ENCODE results near the gene CST3. TPM values are rescaled to one million over a fixed set of nuclear protein-coding genes. Genes with fewer than 3 reads are reported as not detected.

CST3 gene
- total RNA-seq, 1 donor from 2014 or later = 727 TPM

DNA sequence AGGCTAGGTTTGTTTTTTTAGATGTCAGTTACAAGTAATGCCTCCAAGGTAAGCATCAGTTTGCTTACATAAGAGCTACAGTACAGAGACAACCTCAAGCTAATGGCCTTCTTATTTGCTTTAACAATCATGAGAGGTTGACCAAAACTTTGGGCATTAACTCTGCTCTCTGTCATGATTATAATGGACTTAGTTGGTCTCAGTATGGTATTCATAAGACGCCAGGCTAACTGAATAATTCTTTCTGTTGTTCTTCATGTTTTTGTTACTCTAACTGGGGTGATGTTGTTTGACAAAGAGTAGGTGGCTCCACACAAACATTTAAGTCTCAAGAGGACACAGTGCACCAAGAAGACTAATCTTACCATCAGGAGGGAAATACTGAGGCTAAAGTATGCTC is 41.8 kb downstream of the CST3 start:
- intact Hi-C loops (cut with DNase I) = no loop called here
- ATAC-seq = no peak
- TF ChIP-seq, protein P1, sequence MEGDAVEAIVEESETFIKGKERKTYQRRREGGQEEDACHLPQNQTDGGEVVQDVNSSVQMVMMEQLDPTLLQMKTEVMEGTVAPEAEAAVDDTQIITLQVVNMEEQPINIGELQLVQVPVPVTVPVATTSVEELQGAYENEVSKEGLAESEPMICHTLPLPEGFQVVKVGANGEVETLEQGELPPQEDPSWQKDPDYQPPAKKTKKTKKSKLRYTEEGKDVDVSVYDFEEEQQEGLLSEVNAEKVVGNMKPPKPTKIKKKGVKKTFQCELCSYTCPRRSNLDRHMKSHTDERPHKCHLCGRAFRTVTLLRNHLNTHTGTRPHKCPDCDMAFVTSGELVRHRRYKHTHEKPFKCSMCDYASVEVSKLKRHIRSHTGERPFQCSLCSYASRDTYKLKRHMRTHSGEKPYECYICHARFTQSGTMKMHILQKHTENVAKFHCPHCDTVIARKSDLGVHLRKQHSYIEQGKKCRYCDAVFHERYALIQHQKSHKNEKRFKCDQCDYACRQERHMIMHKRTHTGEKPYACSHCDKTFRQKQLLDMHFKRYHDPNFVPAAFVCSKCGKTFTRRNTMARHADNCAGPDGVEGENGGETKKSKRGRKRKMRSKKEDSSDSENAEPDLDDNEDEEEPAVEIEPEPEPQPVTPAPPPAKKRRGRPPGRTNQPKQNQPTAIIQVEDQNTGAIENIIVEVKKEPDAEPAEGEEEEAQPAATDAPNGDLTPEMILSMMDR (IDR thresholded peaks at IDR 0.05) = no peak
- DNase-seq = no peak
- H3K27ac ChIP-seq = no peak overlapping the region
- no peaks in the 10 kb centered on the region for H3K36me3 ChIP-seq
- no peaks in the 10 kb centered on the region for H3K27me3 ChIP-seq (ENCODE audit: low read depth)
- no peaks in the 10 kb centered on the region for H3K9me3 ChIP-seq
- no peaks in the 10 kb centered on the region for H3K4me1 ChIP-seq
- H3K4me3 ChIP-seq = no peak overlapping the region

DNA sequence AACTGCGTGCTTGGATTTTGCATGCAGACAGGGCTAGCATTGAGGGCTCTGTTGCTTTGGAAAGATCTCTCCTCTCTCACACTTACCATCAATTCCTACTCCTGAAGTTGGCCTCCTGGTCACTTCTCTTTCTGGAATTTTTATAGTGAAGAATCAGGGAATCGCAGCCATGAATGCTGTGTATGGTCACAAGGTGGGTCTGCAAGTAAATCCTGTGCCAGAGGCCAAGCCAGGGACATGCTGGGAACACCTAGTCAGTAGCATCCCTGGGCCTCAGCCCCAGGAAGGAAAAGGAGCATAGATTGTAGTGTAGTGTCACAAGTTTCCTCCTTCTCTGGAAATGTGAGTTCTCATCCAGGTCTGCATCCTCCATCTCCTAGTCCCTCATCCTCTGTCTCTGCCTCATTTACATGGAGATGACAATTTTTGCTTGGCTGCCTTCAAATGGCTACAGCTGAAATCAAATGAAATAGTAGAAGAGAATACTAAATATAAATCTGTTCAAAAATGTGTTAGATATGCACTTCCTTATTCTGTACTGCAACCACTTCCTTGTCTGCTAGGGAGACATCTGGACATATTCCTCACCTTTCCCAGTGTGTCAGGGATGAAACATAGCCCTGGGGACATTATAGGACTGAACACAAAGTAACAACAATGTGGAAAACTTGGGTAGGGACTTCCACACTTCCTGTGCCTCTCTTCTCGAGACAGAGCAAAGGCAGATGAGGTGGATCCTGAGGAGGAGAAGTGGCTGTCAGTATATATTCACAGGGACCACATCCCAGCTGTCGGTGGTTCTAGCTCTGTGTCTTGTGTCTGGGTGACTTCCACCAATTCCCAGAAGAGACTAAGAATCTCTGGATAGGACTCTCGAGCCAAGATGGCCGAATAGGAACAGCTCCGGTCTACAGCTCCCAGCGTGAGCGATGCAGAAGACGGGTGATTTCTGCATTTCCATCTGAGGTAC is 49.0 kb downstream of the CST3 start:
- intact Hi-C loops (cut with DNase I) = no loop called here
- Histone ChIP-seq H3K9me3 (no peaks in the 10 kb centered on the region), H3K27ac (no peak overlapping the region), H3K36me3 (no peaks in the 10 kb centered on the region), H3K27me3 (ENCODE audit: low read depth) (no peaks in the 10 kb centered on the region), H3K4me3 (no peak overlapping the region), H3K4me1 (no peaks in the 10 kb centered on the region)
- TF ChIP-seq, protein P1 (IDR thresholded peaks at IDR 0.05) = no peak
- no peak for ATAC-seq
- no peak for DNase-seq

GRCh38 chr20:23587631-23588030 is 50.1 kb downstream of the CST3 start:
- TF ChIP-seq, protein P1 (IDR thresholded peaks at IDR 0.05) = no peak
- H3K4me1 ChIP-seq = no peaks in the 10 kb centered on the region
- no peaks in the 10 kb centered on the region for H3K9me3 ChIP-seq
- intact Hi-C loops (cut with DNase I) = no loop called here
- DNase-seq = no peak
- H3K27me3 ChIP-seq (ENCODE audit: low read depth) = no peaks in the 10 kb centered on the region
- ATAC-seq = no peak
- no peaks in the 10 kb centered on the region for H3K36me3 ChIP-seq
- no peak overlapping the region for H3K4me3 ChIP-seq
- no peak overlapping the region for H3K27ac ChIP-seq

DNA sequence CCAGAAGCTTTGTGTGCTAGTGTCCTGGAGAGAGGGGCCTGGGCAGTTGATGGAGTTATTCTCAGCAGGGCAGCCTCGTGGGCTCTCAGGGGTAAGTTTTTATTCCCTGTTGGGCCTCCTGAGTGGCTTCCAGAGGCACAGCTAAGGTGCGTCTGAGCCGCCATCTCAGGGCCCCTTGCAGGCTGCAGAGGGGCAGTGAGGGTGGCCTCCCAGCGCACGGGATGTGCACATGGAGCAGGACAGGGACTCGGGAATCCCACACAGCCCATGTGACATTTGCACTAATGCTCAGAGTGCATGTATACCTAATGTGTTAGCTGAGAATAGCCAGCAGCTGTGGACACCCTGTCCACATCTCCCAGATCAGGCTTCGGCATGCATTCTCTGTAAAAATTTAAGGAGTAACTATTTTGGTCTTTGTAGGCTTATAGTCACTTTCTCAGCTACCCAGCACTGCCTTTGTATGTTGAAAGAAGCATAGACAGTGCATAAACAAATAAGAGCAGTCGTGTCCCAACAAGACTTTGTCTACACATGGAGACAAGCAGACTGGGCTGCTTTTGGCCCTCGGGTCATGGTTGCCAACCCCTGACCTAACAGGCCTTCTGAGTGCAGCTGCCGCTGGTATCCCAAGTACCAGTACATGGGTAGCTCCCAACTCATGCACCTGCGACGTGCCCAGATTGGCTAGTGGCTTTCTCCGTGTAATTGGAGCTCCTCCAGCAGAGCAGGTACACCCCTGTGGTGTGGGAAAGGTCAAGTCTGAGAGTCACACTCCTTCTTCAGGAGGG is 50.8 kb downstream of the CST3 start:
- Histone ChIP-seq H3K4me3 (no peak overlapping the region), H3K27ac (no peak overlapping the region), H3K9me3 (no peaks in the 10 kb centered on the region), H3K27me3 (ENCODE audit: low read depth) (no peaks in the 10 kb centered on the region), H3K36me3 (no peaks in the 10 kb centered on the region), H3K4me1 (no peaks in the 10 kb centered on the region)
- ATAC-seq (no peak), DNase-seq (no peak)
- TF ChIP-seq, protein P1 (IDR thresholded peaks at IDR 0.05) = no peak
- intact Hi-C loops (cut with DNase I) = no loop called here

- Histone ChIP-seq H3K27ac (no peak overlapping the region), H3K9me3 (no peaks in the 10 kb centered on the region), H3K4me3 (no peak overlapping the region), H3K4me1 (no peaks in the 10 kb centered on the region), H3K36me3 (no peaks in the 10 kb centered on the region), H3K27me3 (ENCODE audit: low read depth) (no peaks in the 10 kb centered on the region)
- DNase-seq (no peak), ATAC-seq (peak in 1 of 2 donors; percentile 38)
- TF ChIP-seq, protein P1 (IDR thresholded peaks at IDR 0.05) = no peak
- intact Hi-C loops (cut with DNase I) = no loop called here
Observed at GRCh38 chr20:23585808-23586734, 51.7 kb downstream of the CST3 start.
